GM19035 (cell line): ENCODE results near the gene ZNF316.

ENCODE experiments used
- ATAC-seq: cut with Tn5 transposase; IDR thresholded peaks from one replicate; pipeline ENCODE4 v1.9.1; 2021; ENCODE audit not compliant: unreplicated experiment

Gene ZNF316

DNA sequence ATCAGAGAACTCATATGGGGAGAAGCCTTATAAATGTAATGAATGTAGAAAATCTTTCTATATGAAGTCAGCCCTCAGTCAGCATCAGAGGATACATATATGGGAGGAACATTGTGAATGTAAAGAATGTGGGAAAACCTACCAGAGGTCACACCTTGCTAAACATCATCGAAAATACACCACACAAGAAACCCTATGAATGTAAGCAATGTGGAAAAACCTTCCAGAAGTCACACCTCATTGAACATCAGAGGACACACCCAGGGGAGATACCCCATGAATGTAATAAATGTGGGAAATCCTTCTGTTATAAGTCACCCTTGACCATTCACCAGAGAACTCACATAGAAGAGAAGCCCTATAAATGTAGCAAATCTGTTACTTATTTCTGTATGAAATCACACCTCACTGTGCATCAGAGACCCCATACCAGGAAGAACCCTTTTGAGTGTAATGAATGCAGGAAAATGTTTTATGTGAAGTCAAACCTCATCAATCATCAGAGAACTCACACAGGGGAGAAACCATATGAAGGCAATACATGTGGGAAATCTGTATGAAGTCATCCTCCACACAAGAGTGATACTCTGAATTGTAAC lies 38.8 kb downstream of the ZNF316 start:
- no peak for ATAC-seq

GRCh38 chr7:6680146-6680545 lies 43.0 kb downstream of the ZNF316 start:
- ATAC-seq = no peak

DNA sequence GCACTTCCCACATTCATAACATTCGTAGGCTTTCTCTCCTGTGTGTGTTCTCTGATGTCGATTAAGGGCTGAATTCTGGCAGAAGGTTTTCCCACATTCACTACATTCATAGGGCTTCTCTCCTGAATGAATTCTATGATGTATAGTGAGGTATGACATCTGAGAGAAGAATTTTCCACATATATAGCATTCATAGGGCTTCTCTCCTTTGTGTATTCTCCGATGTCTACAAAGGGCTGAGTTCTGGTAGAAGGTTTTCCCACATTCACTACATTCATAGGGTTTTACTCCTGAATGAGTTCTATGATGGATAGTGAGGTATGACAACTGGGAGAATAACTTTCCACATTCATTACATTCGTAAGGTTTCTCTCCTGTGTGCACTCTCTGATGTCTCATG lies 54.0 kb downstream of the ZNF316 start:
- ATAC-seq = no peak

GRCh38 chr7:6691609-6692106 lies 54.5 kb downstream of the ZNF316 start:
- ATAC-seq = no peak

- no peak for ATAC-seq
These were observed 63.7 kb downstream of the ZNF316 start for GRCh38 chr7:6700793-6701192.

DNA sequence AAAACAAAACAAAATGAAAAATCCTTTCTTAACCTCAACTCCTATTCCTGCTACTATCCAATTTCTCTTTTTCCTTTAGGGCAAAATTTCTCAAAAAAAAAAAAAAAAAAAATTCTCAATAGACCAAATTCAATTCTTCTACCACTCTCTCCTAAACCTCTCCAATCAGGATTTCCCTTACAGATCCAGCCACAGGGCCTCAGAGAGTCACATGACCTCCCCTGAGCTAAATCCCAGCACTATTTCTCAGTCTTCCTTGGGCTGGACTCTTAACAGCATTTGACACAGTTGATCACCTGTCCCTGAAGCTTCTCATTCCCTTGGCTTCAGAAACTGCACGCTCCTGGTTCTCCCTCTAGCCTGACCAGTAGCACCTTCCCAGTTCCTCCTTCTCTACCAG lies 64.7 kb downstream of the ZNF316 start:
- ATAC-seq = no peak
